Progenitor cell of endocrine pancreas (in vitro differentiated cells): Measurements from ENCODE around the gene CFAP52. TPM values are rescaled to one million over a fixed set of nuclear protein-coding genes. Genes with fewer than 3 reads are reported as not detected.
"Not testable (repeated sequence)": the region's sequence is repeated elsewhere in the genome, so short reads cannot be mapped to it uniquely, and the experiment has no call there.

ENCODE experiments used
- DNase-seq: peaks from one replicate; pipeline ENCODE4 v3.0.0; 2021; ENCODE audit warnings: low spot score; ENCODE audit not compliant: unreplicated experiment
- H3K27ac Mint-ChIP-seq: 2 replicates; pipeline ENCODE4 v1.8.0; 2021; ENCODE audit warnings: mild to moderate bottlenecking, moderate library complexity, mixed read lengths
- H3K27me3 Mint-ChIP-seq: 2 replicates; pipeline ENCODE4 v1.8.0; 2021; ENCODE audit warnings: mixed read lengths
- H3K36me3 Mint-ChIP-seq: 2 replicates; pipeline ENCODE4 v1.8.0; 2022; ENCODE audit warnings: mixed read lengths; ENCODE audit not compliant: insufficient read depth
- H3K4me1 Mint-ChIP-seq: 2 replicates; pipeline ENCODE4 v1.8.0; 2021; ENCODE audit warnings: low read depth, mixed read lengths
- H3K4me3 Mint-ChIP-seq: 2 replicates; pipeline ENCODE4 v1.8.0; 2021; ENCODE audit warnings: low read depth, mild to moderate bottlenecking, moderate library complexity, mixed read lengths
- H3K9me3 Mint-ChIP-seq: 2 replicates; pipeline ENCODE4 v1.8.0; 2021; ENCODE audit warnings: low read depth, mixed read lengths
- total RNA-seq: library from RNA; stranded (reverse); gene quantifications from 2 replicates; pipeline ENCODE4 v1.2.1, GENCODE V29; 2021
- TF ChIP-seq, protein P1 (sequence below): fragments of 200-600 bp; sonication (generic); IDR thresholded peaks from one replicate; pipeline ENCODE4 v1.5.0; 2021; ENCODE audit warnings: antibody characterized with exemption, mild to moderate bottlenecking; ENCODE audit not compliant: unreplicated experiment

Gene CFAP52
- total RNA-seq, 1 donor from 2014 or later = 0.19 TPM

DNA sequence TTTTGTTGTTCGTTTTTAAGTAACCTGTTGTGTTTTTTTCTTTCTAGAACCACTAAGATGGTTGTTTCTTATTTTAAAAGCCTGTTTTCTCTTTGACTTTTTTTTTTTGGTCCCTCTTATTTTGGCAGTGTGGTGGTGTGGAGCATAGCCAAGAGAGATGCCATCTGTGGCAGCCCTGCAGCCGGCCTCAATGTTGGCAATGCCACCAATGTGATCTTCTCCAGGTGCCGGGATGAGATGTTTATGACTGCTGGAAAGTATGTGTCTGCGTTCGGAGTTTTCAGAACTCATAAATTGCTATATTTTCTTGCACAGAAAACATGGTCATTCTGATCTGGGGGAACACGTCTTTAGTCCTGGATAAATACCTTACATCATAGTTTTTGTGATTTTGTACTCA is 17.6 kb downstream of the CFAP52 start:
- Mint-ChIP-seq H3K27me3 (peaks cover 4% of the 10 kb centered on the region), H3K27ac (no peak overlapping the region), H3K4me1 (no peaks in the 10 kb centered on the region), H3K36me3 (no peaks in the 10 kb centered on the region), H3K4me3 (no peak overlapping the region), H3K9me3 (no peaks in the 10 kb centered on the region)
- no peak for DNase-seq
- TF ChIP-seq, protein P1, sequence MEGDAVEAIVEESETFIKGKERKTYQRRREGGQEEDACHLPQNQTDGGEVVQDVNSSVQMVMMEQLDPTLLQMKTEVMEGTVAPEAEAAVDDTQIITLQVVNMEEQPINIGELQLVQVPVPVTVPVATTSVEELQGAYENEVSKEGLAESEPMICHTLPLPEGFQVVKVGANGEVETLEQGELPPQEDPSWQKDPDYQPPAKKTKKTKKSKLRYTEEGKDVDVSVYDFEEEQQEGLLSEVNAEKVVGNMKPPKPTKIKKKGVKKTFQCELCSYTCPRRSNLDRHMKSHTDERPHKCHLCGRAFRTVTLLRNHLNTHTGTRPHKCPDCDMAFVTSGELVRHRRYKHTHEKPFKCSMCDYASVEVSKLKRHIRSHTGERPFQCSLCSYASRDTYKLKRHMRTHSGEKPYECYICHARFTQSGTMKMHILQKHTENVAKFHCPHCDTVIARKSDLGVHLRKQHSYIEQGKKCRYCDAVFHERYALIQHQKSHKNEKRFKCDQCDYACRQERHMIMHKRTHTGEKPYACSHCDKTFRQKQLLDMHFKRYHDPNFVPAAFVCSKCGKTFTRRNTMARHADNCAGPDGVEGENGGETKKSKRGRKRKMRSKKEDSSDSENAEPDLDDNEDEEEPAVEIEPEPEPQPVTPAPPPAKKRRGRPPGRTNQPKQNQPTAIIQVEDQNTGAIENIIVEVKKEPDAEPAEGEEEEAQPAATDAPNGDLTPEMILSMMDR = no peak

DNA sequence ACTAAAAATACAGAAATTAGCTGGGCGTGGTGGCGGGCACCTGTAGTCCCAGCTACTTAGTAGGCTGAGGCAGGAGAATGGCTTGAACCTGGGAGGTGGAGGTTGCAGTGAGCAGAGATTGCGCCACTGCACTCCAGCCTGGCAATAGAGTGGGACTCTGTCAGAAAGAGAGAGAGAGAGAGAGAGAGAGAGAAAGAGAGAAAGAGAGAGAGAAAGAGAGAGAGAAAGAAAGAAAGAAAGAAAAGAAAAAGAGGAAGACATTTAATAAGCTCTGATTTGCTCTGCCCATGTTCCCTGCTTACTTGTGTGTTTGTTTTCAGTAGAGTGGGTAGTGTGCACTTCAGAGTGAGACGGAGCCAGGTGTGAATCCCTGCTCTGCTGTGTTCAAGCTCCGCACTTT is 21.2 kb downstream of the CFAP52 start:
- not testable (repeated sequence) for H3K27me3 Mint-ChIP-seq, DNase-seq, H3K4me1 Mint-ChIP-seq, H3K4me3 Mint-ChIP-seq, H3K9me3 Mint-ChIP-seq, H3K27ac Mint-ChIP-seq, H3K36me3 Mint-ChIP-seq

DNA sequence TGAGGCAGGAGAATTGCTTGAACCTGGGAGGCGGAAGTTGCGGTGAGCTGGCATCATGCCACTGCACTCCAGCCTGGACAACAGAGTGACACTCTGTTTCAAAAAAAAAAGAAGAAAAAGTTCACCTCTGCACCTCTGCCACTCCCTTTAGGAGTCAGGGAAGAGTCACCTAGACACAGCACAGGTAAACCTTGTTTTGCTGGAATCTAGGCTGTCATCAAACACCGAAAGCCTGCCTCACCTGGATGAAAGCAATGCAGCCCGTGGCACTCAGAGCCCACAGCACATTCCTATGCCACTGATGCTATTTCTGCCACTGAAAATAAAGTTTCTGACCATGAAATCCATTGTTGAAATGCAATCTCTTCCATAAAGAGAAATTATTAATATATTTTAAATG is 22.2 kb downstream of the CFAP52 start:
- Mint-ChIP-seq H3K4me1 (no peaks in the 10 kb centered on the region), H3K4me3 (no peak overlapping the region), H3K9me3 (no peaks in the 10 kb centered on the region), H3K27me3 (peaks cover 4% of the 10 kb centered on the region), H3K27ac (no peak overlapping the region), H3K36me3 (no peaks in the 10 kb centered on the region)
- TF ChIP-seq, protein P1 = no peak
- no peak for DNase-seq

DNA sequence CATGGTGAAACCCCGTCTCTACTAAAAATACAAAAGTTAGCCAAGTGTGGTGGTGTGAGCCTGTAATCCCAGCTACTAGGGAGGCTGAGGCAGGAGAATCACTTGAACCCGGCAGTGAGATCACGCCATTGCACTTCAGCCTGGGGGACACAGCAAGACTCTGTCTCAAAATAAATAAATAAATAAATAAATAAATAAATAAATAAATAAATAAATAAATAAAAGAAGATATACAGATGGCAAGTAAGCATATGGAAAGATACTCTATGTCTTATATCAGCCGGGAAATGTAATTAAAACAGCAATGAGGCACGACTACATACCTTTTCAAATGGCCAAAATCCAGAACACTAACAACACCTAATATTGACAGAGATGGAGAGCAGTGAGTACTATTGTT is 28.1 kb downstream of the CFAP52 start:
- not testable (repeated sequence) for H3K27me3 Mint-ChIP-seq, DNase-seq, H3K9me3 Mint-ChIP-seq, H3K4me3 Mint-ChIP-seq, H3K27ac Mint-ChIP-seq, H3K36me3 Mint-ChIP-seq, H3K4me1 Mint-ChIP-seq

DNA sequence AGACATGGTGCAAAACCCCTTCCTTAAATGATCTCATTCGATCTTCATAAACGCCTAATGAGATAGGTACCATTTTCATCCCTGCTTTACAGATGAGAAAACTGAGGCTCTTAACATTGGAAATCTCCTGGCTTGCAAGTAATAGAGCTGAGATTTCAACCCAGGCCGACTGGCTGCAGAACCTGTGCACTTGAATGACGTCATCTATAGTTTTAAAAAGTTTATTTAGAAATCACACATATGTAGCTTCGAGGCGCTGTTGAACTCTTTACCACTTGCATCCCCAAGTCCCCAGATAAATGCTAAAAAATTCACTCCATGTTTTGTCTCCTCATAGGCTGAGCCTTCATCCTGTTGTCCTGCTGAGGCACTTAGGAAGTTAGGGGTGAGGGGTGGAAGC is 30.0 kb downstream of the CFAP52 start:
- Mint-ChIP-seq H3K9me3 (peaks cover 3% of the 10 kb centered on the region), H3K27me3 (peaks cover 3% of the 10 kb centered on the region), H3K4me3 (no peak overlapping the region), H3K27ac (no peak overlapping the region), H3K4me1 (no peaks in the 10 kb centered on the region), H3K36me3 (no peaks in the 10 kb centered on the region)
- TF ChIP-seq, protein P1 = no peak
- no peak for DNase-seq

DNA sequence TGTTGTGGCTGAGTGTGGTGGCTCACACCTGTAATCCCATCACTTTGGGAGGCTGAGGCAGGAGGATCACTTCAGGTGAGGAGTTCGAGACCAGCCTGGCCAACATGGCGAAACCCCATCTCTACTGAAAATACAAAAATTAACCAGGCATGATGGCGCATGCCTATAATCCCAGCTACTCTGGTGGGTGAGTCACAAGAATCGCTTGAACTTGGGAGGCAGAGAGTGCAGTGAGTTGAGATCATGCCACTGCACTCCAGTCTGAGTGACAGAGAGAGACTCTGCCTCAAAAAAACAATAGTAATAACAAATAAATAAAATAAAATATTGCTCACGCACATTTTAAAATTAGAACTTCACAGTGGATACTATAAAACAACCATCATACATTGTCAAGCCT is 30.6 kb downstream of the CFAP52 start:
- H3K4me3 Mint-ChIP-seq, H3K27ac Mint-ChIP-seq, H3K27me3 Mint-ChIP-seq, H3K9me3 Mint-ChIP-seq, DNase-seq, H3K36me3 Mint-ChIP-seq, H3K4me1 Mint-ChIP-seq: not testable (repeated sequence)

DNA sequence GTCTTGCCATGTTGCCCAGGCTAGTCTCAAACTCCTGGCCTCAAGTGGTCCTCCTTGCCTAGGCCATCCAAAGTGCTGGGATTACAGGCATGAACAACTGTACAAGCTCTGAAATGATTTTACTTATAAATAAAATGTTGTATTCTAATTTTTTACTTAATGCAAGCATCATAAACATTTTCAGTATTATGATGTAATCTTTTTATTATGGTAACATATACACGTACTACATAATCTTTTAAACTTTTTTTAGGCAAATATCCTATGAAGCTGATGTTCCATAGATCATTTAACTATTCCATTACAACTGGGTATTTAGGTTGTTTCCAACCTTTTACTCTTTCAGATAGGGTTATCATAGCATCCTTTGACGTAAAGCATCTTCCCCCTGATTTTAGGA is 35.1 kb downstream of the CFAP52 start:
- H3K4me1 Mint-ChIP-seq = no peaks in the 10 kb centered on the region
- H3K36me3 Mint-ChIP-seq = no peaks in the 10 kb centered on the region
- no peak for DNase-seq
- H3K4me3 Mint-ChIP-seq = no peak overlapping the region
- no peak overlapping the region for H3K27ac Mint-ChIP-seq
- H3K9me3 Mint-ChIP-seq = peaks cover 3% of the 10 kb centered on the region
- no peaks in the 10 kb centered on the region for H3K27me3 Mint-ChIP-seq
- TF ChIP-seq, protein P1 = no peak
